ENCODE data around the gene MPPED2. TPM values are rescaled to one million over a fixed set of nuclear protein-coding genes. Genes with fewer than 3 reads are reported as not detected.

MPPED2 gene
- total and polyA plus RNA-seq, 2 of the 13 experiments (the other 11 are each of a cell fraction or from before 2014, with no cell fraction given) = not detected

- FAIRE-seq (no peak), ATAC-seq (no peak), DNase-seq (ENCODE audit: low spot score) (no peak)
- in situ Hi-C loops (cut with HindIII; ENCODE audit: extremely low pct_ligation_motif_present, low pct_unique_long_range_greater_than_20kb) = no loop called here
- no TSS peak for BruUV-seq (replicated peaks)
- H3K9ac ChIP-seq (ENCODE audit: insufficient read depth, low read depth, low read length) = no peak overlapping the region
- H4K20me1 ChIP-seq (ENCODE audit: insufficient read depth, low read length) = no peaks in the 10 kb centered on the region
- WGBS (ENCODE audit: low lambda C conversion rate) = 16% methylated on average over 2 of the region's 2 CpGs
- TF ChIP-seq REXO4 (CRISPR knock-in tag; IDR thresholded peaks at IDR 0.05; ENCODE audit: borderline replicate concordance) (no peak), ZFY (CRISPR knock-in tag; IDR thresholded peaks at IDR 0.05) (no peak), ZNF235 (CRISPR knock-in tag; IDR thresholded peaks at IDR 0.05; ENCODE audit: borderline replicate concordance) (no peak), ARID2 (CRISPR knock-in tag; IDR thresholded peaks at IDR 0.05; ENCODE audit: borderline replicate concordance) (no peak), IRF2 (CRISPR knock-in tag; IDR thresholded peaks at IDR 0.05) (no peak), ZNF547 (CRISPR knock-in tag; IDR thresholded peaks at IDR 0.05) (no peak), SALL2 (CRISPR knock-in tag; IDR thresholded peaks at IDR 0.05) (no peak), NFE2L2 (IDR thresholded peaks at IDR 0.05; ENCODE audit: low read length) (no peak), CBX5 (CRISPR knock-in tag; IDR thresholded peaks at IDR 0.05; ENCODE audit: borderline replicate concordance) (no peak), CEBPB (IDR thresholded peaks at IDR 0.05; ENCODE audit: borderline replicate concordance, low read depth, low read length) (no peak), NKX3-1 (CRISPR knock-in tag; IDR thresholded peaks at IDR 0.05) (no peak), ZNF577 (CRISPR knock-in tag; IDR thresholded peaks at IDR 0.05; ENCODE audit: borderline replicate concordance, low read depth) (no peak), ZNF619 (CRISPR knock-in tag; IDR thresholded peaks at IDR 0.05) (no peak), ZNF768 (CRISPR knock-in tag; IDR thresholded peaks at IDR 0.05) (no peak), MEF2D (CRISPR knock-in tag; IDR thresholded peaks at IDR 0.05) (no peak), BCL3 (CRISPR knock-in tag; IDR thresholded peaks at IDR 0.05) (no peak)
- H3K27me3 ChIP-seq (ENCODE audit: control insufficient read depth in 1 of 2, insufficient read depth in 2 of 2, low read length in 2 of 2) = no peaks in the 10 kb centered on the region; a peak in 1 of 5 replicates
- CTCF ChIA-PET (ENCODE audit: low intra/inter-chr PET ratio, low total read pairs) = no interaction called here
- no peak overlapping the region for H2AFZ ChIP-seq (ENCODE audit: low read length)
- no peaks in the 10 kb centered on the region for H3K36me3 ChIP-seq (replicated peaks in 1 of 2; ENCODE audit: control insufficient read depth in 1 of 2, insufficient read depth in 2 of 2, low read length in 2 of 2)
- H3K4me1 ChIP-seq (ENCODE audit: insufficient read depth, low read length) = no peaks in the 10 kb centered on the region
- H3K9me3 ChIP-seq (ENCODE audit: low read length) = no peaks in the 10 kb centered on the region
- intact Hi-C loops (cut with micrococcal nuclease; ENCODE audit: unreplicated experiment) = no loop called here
- H3K27ac ChIP-seq (ENCODE audit: extremely low read length, insufficient read depth, low read length) = no peak overlapping the region
- H3K4me3 ChIP-seq (replicated peaks in 1 of 3; ENCODE audit: insufficient read depth in 1 of 3, low read depth in 2 of 3, low read length in 3 of 3) = no peak overlapping the region
- POLR2A ChIA-PET = no interaction called here
- H3K4me2 ChIP-seq (ENCODE audit: low read depth, low read length) = no peak overlapping the region
- H3K79me2 ChIP-seq (ENCODE audit: insufficient read depth, low read length) = no peaks in the 10 kb centered on the region
Measured at GRCh38 chr11:30509364-30509763, 76.8 kb downstream of the MPPED2 start.
